ELR (cell line): Measurements from ENCODE around the gene TLX3.
"Not testable (repeated sequence)": the region's sequence is repeated elsewhere in the genome, so short reads cannot be mapped to it uniquely, and the experiment has no call there.

Source experiments
- DNase-seq: peaks from one replicate; pipeline ENCODE4 v3.0.0-alpha.2; 2015; ENCODE audit warnings: low read depth

Gene TLX3

DNA sequence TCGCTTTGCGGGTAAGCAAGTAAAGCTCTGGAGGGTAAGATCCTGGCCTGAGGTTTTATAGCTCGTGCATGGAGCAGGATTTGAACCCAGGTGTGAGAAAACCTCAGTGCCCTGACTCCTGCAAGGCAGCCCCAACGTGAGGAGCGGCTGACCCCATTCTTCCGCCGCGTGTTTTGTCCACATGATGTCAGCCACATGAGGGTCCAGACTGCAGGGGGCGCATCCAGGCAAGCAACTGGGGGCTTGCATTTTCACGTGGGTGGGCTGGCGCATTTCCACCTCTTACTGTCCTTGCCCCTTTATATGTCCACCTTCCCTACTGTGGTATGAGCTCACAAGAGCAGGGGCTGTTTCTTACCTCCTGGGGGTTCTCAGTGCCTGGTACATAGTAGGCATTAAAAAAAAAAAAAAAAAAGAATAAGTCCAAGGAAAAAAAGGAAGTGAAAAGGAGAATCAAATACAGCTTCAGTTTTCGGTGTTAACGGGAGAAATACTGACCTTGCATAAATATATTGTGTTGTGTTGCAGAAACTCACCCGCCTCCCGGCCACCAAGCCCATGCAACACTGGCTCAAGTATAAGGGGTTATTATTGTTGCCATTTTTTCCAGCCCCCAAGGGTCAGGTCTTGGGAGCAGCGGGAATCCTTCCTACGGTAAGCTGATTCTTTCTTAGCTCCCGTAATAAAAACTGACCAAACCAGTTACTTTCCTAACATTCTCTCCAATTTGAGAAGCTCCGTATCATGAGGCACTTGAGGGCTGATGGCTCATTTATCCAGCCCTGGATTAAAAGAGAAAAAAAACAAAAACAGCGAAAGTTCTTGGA is 15.0 kb downstream of the TLX3 start:
- DNase-seq = no peak

DNA sequence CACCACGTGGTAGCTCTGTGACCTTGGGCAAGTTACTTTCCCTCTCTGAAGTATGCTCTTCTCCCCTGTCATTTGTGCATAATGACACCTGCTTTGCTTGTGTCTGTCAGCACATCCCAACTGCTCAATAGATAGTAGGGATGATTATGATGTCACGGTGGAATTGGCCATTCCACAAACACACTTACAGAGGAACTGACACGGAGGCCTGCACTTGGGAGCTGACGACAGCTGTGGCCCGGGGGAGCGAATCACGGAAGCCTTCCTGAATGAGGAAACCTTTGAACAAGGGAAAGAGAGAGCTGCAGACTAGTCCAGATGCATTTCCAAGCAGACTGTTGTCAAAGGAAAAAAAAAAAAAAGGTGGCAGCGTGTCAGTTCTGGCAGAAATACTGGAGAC is 21.0 kb downstream of the TLX3 start:
- no peak for DNase-seq

DNA sequence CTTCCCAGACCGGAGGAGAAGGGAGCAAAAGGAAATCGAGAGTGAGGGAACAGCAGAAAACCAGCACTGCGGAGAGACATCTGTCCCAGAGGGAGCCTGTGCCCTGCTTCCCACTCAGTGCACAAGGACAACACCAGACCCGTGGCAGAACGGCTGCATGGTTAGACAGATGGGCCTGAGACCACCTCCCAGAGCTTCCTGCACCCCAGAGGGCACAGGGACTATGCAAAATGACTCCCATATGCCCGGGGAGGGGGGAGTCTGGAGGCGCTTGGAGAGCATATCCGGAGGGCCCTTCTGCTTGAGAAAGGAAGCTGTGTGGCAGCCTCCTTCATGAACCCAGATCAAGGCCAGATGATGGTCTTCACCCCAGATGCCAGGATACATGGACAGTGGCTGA is 26.6 kb downstream of the TLX3 start:
- DNase-seq = no peak

DNA sequence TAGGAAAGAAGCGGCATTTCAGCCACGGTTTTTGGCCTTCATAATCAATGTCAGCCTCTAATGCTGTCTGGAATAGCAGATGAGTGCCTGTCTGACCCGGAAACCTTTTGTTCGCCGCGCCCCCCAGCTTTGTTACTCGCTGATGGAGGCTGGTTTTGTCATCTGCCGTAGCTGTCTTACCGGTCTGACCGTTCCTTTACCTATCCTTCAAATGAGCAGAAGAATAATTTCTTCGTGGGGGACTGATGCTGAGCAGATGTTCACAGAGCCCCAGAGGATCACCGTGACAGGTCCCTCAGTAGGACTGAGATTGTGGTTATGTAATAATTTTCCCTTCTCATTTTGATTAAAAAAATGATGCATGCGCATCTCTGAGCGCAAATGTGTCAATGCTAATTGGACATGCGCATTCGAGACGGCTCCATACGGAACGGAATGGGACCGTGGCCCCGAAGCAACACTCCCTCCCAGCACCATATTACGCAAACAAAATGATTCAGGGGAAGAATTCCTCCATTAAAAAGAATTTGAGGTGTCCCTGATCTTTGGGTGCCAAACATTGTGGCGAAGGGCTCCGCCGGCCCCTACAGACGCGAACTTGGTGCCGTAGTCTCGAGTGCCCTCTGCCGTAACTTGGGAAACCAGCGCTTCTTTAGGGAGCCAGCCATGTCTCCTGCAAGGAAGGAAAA is 27.6 kb downstream of the TLX3 start:
- peak; percentile 74 for DNase-seq

DNA sequence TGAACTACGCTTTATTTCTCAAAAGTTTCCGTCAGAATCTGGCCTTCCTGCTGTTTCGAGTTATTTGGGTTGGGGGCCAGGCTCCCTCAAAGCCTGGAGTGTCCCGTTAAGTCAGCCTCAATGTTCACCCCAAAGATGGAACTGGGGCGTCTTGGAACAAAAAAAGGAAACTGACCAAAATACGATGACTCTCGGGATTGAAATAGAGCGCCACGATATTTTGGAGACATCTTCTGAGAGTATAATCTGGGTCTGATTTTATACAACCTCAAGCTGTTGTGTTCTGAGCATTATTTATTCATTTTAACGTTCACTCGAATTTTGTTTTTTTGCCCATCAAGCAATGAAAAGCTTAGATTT is 28.1 kb downstream of the TLX3 start:
- no peak for DNase-seq

DNA sequence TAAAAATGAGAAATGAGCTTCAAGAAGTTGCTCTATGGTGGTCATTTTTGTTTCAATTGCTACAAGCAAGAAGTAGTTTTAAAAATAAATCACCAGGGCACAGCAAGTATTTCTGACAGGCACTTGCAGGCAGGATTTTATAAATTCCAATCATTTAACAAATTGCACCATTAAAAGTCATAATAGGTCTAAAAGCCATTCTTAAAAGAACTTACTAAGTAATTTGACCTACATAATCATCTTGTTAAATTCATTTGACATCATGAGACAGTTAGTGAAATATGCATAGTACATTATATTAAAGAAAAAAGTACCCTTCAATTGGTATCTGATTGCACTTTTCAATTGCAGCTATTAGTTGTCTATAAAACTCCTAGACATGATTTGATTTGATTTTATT is 31.0 kb downstream of the TLX3 start:
- DNase-seq = no peak

DNA sequence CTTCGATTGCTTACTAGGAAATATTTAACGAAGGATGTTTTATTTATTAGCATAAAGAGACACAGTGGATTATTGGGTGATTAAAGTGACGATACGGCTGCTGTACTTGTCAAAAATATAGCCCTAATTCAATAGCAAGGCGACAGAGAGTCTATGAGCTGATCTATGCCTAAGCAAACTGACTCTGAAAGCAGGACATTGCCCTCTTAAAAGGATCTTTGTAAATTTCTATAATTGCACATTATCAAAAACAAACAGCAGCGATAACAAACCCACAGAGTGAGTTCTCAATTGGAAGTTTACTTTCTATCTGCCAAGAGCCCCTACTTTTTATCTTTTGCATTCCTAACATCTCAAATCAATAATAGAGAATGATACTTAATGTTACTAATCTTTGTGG is 31.4 kb downstream of the TLX3 start:
- no peak for DNase-seq

DNA sequence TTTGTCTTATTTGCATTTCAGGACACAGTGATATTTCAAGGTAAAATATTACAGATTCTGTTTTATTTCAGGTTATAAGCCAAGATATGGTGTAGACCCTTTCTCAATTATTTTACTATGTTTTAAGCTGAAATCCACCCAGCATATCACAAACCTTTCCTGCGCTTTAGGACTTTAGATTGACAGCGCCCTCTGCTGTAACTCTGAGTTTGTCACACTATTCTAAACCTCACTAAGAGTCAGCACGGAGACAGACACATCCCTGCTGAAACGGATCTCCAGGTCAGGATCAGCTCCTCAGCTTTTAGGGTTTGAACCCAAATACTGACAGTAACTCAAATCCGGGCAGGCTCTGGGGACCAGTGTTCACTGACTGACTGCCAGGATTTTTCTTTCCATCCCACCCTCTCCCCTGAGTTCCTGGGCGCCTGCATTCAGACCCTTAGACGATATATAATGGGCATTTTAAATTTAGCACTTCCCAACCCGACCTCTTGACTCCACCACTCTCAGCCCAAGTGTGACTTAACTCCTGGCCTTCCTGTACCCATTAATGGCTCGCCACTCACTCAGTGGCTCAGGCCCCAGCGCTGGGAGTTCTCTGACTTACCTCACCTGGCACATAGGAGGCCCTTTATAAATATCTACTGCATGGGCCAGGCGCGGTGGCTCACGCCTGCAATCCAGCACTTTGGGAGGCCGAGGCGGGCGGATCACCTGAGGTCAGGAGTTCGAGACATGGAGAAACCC is 33.5 kb downstream of the TLX3 start:
- DNase-seq = peak; percentile 75

DNA sequence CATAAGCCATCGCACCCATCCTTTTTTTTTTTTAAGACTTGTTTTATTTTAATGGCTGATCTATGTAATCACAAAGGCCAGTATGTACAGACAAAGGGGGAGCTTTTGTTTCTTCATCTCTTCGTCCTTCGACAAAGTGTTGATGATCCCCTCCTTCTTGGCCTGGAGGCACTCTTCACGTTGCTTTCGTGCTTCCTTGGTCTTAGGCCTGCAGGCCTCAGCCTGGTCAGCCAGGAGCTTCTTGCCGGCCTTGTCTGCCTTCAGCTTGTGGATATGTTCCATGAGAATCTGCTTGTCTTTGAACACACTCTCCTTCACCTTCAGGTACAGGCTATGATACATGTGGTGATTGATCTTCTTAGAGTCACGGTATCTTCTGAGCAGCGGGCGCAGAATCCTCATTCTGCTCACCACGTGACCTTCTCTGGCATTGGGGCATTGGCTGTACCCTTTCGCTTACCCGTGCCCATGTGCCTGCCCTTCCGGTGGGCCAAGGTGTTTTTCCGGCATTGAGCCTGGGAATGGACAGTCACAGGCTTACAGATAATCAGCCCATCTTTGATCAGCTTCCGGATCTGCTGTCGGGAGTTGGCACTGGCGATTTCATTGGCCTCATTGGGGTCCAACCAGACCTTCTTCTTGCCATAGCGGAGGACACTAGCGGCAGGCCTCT is 36.0 kb downstream of the TLX3 start:
- no peak for DNase-seq

DNA sequence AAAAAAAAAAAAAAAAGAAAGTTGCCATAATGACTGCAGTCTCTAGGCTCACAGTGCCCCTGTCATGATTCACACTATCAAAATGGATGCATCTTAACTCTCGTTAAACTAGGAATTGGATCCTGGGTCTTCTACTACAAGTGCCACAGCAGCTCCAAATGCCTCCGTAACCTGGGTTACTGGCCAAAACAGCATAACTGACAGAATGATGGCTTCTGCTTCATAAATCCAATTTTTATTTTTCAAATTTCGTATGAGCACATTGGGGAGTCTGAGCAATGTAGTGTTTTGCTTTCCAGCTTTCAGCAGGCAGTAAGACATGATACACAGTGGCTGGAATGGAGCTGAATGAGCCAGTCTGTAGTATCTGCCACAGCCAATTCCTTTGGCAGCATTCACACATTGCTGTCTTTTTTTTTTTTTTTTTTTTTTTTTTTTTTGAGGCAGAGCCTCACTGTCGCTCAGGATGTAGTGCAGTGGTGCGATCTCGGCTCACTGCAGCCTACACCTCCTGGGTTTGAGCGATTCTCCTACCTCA is 42.6 kb downstream of the TLX3 start:
- DNase-seq = no peak

DNA sequence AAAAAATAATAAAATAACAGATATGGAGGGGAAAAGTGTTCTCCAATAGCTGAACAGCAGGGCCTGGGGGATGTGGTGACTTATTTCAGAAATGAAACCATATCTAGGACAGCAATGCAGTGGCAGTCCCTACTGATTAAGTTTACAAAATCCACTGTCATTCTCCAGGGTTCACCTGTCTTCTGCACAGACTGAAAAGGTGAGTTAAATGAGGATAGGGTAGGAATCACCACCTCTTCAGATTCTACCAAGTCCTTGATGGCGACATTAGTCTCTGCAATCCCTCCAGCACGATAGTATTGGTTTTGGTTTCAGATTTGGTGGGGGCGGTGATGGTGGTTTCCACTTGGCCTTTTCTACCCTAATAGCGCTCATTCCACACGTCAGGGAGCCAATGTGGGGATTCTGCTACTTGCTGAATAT is 46.3 kb downstream of the TLX3 start:
- DNase-seq = no peak

DNA sequence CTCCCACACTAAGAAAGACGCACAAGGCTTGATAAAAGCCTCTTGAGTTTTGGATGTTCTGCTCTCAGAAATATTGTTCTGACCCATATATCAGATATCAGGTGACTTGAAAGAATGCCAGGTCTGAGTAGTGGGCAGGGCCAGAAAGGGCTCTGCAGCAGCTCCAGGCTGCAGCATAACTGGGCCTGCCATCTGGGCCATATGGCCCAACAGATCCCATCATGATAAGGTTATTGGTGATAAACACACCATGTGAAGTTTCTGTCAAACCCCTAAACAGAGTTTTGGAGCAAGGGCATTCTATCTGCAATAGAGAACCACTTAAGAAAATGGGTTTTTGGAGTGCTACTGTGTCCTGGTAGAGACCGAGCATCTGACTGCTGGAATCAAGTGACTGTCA is 48.8 kb downstream of the TLX3 start:
- DNase-seq = no peak

DNA sequence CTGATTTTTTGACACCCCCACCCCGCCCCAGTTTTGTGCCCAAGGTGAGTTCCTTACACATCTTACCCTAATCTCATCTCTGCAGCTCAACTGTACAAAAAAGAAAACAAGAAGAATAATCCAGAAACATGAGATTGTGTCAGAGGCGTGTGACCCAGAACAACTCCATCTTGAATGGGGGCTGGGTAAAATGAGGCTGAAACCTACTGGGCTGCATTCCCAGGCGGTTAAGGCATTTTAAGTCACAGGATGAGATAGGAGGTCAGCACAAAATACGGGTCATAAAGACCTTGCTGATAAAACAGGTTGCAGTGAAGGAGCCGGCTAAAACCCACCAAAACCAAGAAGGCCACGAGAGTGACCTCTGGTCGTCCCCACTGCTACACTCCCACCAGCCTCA is 52.1 kb downstream of the TLX3 start:
- not testable (repeated sequence) for DNase-seq
